HepG2 (cell line): Measurements from ENCODE around the gene ATG7. TPM values are rescaled to one million over a fixed set of nuclear protein-coding genes. Genes with fewer than 3 reads are reported as not detected.

Source experiments
- ATF5 ChIP-seq: sonication (generic); formaldehyde crosslinking; IDR thresholded peaks from 2 replicates; pipeline ENCODE4 v1.4.0; 2020; ENCODE audit warnings: mild to moderate bottlenecking, low read depth, missing genetic modification reagents
- FOXC1 ChIP-seq: sonication (generic); formaldehyde crosslinking; IDR thresholded peaks from 2 replicates; pipeline ENCODE4 v1.8.0; 2022; ENCODE audit warnings: mild to moderate bottlenecking, missing genetic modification reagents, borderline replicate concordance
- GATA4 ChIP-seq: sonication (generic); IDR thresholded peaks from 2 replicates; pipeline ENCODE4 v1.6.1; 2016; ENCODE audit warnings: antibody characterized with exemption, low read depth, borderline replicate concordance
- GZF1 ChIP-seq: sonication (generic); formaldehyde crosslinking; IDR thresholded peaks from 2 replicates; pipeline ENCODE4 v1.5.1; 2020; ENCODE audit warnings: mild to moderate bottlenecking, missing genetic modification reagents
- HNRNPL ChIP-seq: fragments of 200-400 bp; formaldehyde crosslinking; IDR thresholded peaks from 2 replicates; pipeline ENCODE4 v1.6.1; 2017; ENCODE audit warnings: mild to moderate bottlenecking, low read depth, low read length
- KLF12 ChIP-seq: sonication (generic); formaldehyde crosslinking; IDR thresholded peaks from 2 replicates; pipeline ENCODE4 v1.4.0; 2020; ENCODE audit warnings: missing genetic modification reagents, borderline replicate concordance
- KLF16 ChIP-seq, 2 experiments: sonication (generic) in 1 of 2; formaldehyde crosslinking in 1 of 2; IDR thresholded peaks; 2 replicates each; pipeline versions ENCODE4 v1.6.1 to v1.8.0; 2016 to 2023; ENCODE audit warnings: missing genetic modification reagents in 2 of 2, missing compliant biosample characterization in 1 of 2
- MAFG ChIP-seq: sonication (generic); formaldehyde crosslinking; IDR thresholded peaks from 2 replicates; pipeline ENCODE4 v1.5.1; 2020; ENCODE audit warnings: mild to moderate bottlenecking, missing genetic modification reagents
- MAX ChIP-seq: IDR thresholded peaks from 2 replicates; pipeline ENCODE4 v1.6.1; 2012; ENCODE audit warnings: inconsistent platforms
- MEIS1 ChIP-seq: sonication (generic); formaldehyde crosslinking; IDR thresholded peaks from 2 replicates; pipeline ENCODE4 v1.9.0; 2021; ENCODE audit warnings: mild to moderate bottlenecking, missing genetic modification reagents, moderate library complexity, borderline replicate concordance
- NFRKB ChIP-seq: fragments of 450-650 bp; IDR thresholded peaks from 2 replicates; pipeline ENCODE4 v1.6.1; 2017
- NKX3-1 ChIP-seq: sonication (generic); formaldehyde crosslinking; IDR thresholded peaks from 2 replicates; pipeline ENCODE4 v1.5.0; 2020; ENCODE audit warnings: missing genetic modification reagents
- PBX3 ChIP-seq: sonication (generic); formaldehyde crosslinking; IDR thresholded peaks from 2 replicates; pipeline ENCODE4 v1.8.1; 2023; ENCODE audit warnings: missing genetic modification reagents, inconsistent platforms, borderline replicate concordance
- RAD51 ChIP-seq: fragments of 450-650 bp; IDR thresholded peaks from 2 replicates; pipeline ENCODE4 v1.6.1; 2016; ENCODE audit warnings: borderline replicate concordance
- TAF1 ChIP-seq: sonication (generic); formaldehyde crosslinking; IDR thresholded peaks from 2 replicates; pipeline ENCODE4 v1.4.0; 2020; ENCODE audit warnings: missing genetic modification reagents
- TFDP2 ChIP-seq: sonication (generic); formaldehyde crosslinking; IDR thresholded peaks from 2 replicates; pipeline ENCODE4 v1.4.0; 2020; ENCODE audit warnings: missing genetic modification reagents
- ZBTB37 ChIP-seq: sonication (generic); formaldehyde crosslinking; IDR thresholded peaks from 2 replicates; pipeline ENCODE4 v1.4.0; 2020; ENCODE audit warnings: mild to moderate bottlenecking, missing genetic modification reagents
- ZNF256 ChIP-seq: sonication (generic); formaldehyde crosslinking; conservative IDR thresholded peaks from 2 replicates; pipeline ENCODE4 v1.4.0; 2020; ENCODE audit warnings: missing genetic modification reagents
- ZNF260 ChIP-seq: sonication (generic); formaldehyde crosslinking; IDR thresholded peaks from 2 replicates; pipeline ENCODE4 v1.4.0; 2020; ENCODE audit warnings: missing genetic modification reagents, low read depth, mild to moderate bottlenecking, borderline replicate concordance
- ZNF678 ChIP-seq: sonication (generic); formaldehyde crosslinking; IDR thresholded peaks from 2 replicates; pipeline ENCODE4 v1.4.0; 2020; ENCODE audit warnings: mild to moderate bottlenecking, missing genetic modification reagents
- ZNF710 ChIP-seq: sonication (generic); formaldehyde crosslinking; IDR thresholded peaks from 2 replicates; pipeline ENCODE4 v1.5.0; 2020; ENCODE audit warnings: mild to moderate bottlenecking, missing genetic modification reagents, borderline replicate concordance
- ZNF784 ChIP-seq: sonication (generic); formaldehyde crosslinking; IDR thresholded peaks from 2 replicates; pipeline ENCODE4 v1.5.1; 2020; ENCODE audit warnings: missing genetic modification reagents, mild to moderate bottlenecking, borderline replicate concordance
- ZNF879 ChIP-seq: sonication (generic); formaldehyde crosslinking; IDR thresholded peaks from 2 replicates; pipeline ENCODE4 v1.8.1; 2023; ENCODE audit warnings: missing genetic modification reagents
- polyA plus RNA-seq, 8 experiments: library from polyadenylated mRNA; depleted of rRNA in 3 of 8; stranded (reverse) in 7 of 8; unstranded in 1 of 8; fragments of >200 nt; fragmentation: Illumina TruSeq in 4 of 8; extraction: Trizol in 4 of 8; gene quantifications; 2 replicates each; pipeline versions ENCODE4 v1.2.1 to v1.2.3, GENCODE V29; 2011 to 2016; ENCODE audit warnings: low read depth in 4 of 8, missing spikeins in 1 of 8, mixed read lengths in 1 of 8; ENCODE audit not compliant: insufficient read depth in 1 of 8
- total RNA-seq, 5 experiments: library from RNA; depleted of rRNA; stranded (reverse); fragments of >200 nt; fragmentation: Illumina TruSeq; extraction: Trizol; gene quantifications; 2 replicates each; pipeline ENCODE4 v1.2.3, GENCODE V29; 2016; ENCODE audit warnings: low read depth in 1 of 5

The ATG7 gene
- total and polyA plus RNA-seq, 2 of the 13 experiments (the other 11 are each of a cell fraction or from before 2014, with no cell fraction given) = 7.8 to 22.1 TPM

GRCh38 chr3:11593318-11594034 lies 321.3 kb downstream of the ATG7 start (continued):
- no peak for TF ChIP-seq TAF1 (CRISPR knock-in tag)
- TF ChIP-seq HNRNPL = no peak
- no peak for TF ChIP-seq ZNF260
- no peak for TF ChIP-seq ZNF678 (CRISPR knock-in tag)
- TF ChIP-seq FOXC1 (CRISPR knock-in tag) = no peak
- no peak for TF ChIP-seq GZF1 (CRISPR knock-in tag)
- no peak for TF ChIP-seq RAD51
- TF ChIP-seq KLF16 (CRISPR knock-in tag; IDR thresholded peaks at IDR 0.05) = no peak
- no peak for TF ChIP-seq ZNF879
- TF ChIP-seq ZNF784 (CRISPR knock-in tag) = no peak
- no peak for TF ChIP-seq NKX3-1 (CRISPR knock-in tag)
- no peak for TF ChIP-seq MAFG (CRISPR knock-in tag)
- TF ChIP-seq ZNF256 (CRISPR knock-in tag) = no peak
- no peak for TF ChIP-seq MEIS1
- TF ChIP-seq GATA4 = no peak
- no peak for TF ChIP-seq NFRKB
- TF ChIP-seq MAX = 0 out of 2 replicates have a peak, but pooled peaks have one; percentile 28
- TF ChIP-seq ZBTB37 (CRISPR knock-in tag) = no peak
- TF ChIP-seq ATF5 (CRISPR knock-in tag) = no peak
- TF ChIP-seq TFDP2 (CRISPR knock-in tag) = no peak
- TF ChIP-seq ZNF710 (CRISPR knock-in tag) = peak; percentile 97
- no peak for TF ChIP-seq KLF12
- TF ChIP-seq PBX3 (CRISPR knock-in tag) = no peak
